Measurements from ENCODE around the gene RGS12. TPM values are rescaled to one million over a fixed set of nuclear protein-coding genes. Genes with fewer than 3 reads are reported as not detected.

The RGS12 gene
- total and polyA plus RNA-seq, 2 experiments from 2014 or later = 40.1 to 45.0 TPM

DNA sequence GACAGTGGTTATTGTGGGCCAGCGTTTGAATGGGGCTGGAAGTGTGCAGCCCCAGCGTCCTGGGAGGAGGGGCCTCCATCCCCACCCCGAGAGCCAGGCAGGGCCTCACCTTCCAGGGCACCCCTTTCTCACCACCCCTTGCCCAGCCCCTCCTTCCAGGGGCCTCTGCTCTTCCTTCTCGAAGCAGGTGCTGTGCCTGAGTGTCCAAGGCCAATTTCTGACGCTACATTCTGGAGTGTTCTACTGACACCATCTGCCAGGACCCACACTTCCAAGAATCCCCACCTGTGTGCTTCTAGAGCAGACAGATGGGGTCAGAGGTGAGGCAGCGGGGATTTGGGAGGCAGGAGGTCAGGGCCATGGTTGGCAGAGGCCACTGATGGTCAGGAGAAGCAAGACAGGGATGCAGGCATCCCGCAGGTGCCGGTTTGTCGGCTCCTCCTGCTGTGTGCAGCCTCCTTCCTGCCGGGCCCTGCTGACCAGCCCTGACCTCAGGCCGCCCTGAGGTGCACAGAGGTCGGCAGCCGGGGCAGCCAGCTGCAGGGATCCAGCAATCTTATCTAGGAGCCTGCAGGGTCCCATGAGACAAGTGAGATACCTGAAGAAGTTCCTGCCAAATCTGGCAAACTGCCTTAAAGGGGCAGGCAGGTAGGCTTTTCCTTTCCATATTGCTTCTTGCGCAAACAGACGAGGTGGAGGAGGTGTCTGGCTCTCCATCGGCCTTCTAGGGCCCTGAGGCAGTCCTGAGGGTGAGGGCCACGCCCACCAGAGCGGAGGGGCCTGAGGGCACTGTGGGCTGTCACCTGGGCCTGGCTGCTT, 25.0 kb upstream of the RGS12 start:
- Histone ChIP-seq H3K4me3 (no peak overlapping the region), H3K4me1 (ENCODE audit: low read depth) (peaks cover 15% of the 10 kb centered on the region), H3K9me3 (ENCODE audit: low read depth) (no peaks in the 10 kb centered on the region), H3K27me3 (no peaks in the 10 kb centered on the region), H3K36me3 (no peaks in the 10 kb centered on the region), H3K27ac (no peak overlapping the region)
- TF ChIP-seq CTCF (IDR thresholded peaks at IDR 0.05; ENCODE audit: low read depth, low read length) = no peak
- DNase-seq (ENCODE audit: low read depth in 1 of 2, low spot score in 1 of 2) = no peak

DNA sequence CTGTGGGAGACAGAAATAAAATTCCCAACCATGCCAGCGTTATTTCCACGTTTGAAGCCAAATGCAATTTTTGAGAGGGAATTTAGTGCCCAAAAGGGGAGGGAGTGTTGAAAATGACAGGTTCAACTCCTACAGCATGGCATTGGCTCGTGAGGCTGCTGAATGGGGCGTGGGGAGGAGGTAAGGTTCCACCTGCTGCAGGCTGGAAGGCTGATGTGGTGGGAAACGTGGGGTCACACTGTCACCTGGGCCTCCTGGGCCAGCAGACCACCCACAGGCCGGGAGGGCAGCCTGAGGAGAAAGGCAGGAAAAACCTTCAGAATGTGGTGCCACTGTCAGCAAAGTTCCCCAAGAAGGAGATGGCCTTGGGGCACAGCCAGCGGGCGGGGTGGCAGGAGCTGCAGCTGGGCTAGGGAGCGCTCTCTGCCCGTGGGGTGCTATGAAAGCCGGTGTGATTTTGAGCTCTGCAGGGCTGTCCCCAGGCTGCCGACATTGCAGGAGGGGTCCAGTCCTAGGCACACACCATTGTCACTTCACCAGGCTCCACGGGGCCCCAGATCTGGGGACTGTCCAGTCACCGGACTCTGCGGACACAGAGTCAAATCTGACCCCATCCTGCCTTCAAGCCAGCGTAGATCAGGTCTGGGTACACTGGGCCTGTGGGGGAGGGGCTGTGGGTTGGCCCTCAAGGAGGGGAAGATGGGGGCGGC, 24.3 kb upstream of the RGS12 start:
- H3K27ac ChIP-seq = no peak overlapping the region
- no peak for TF ChIP-seq CTCF (IDR thresholded peaks at IDR 0.05; ENCODE audit: low read depth, low read length)
- no peaks in the 10 kb centered on the region for H3K9me3 ChIP-seq (ENCODE audit: low read depth)
- no peak overlapping the region for H3K4me3 ChIP-seq
- DNase-seq (ENCODE audit: low read depth in 1 of 2, low spot score in 1 of 2) = no peak
- H3K36me3 ChIP-seq = no peaks in the 10 kb centered on the region
- H3K4me1 ChIP-seq (ENCODE audit: low read depth) = peaks cover 10% of the 10 kb centered on the region
- no peaks in the 10 kb centered on the region for H3K27me3 ChIP-seq

DNA sequence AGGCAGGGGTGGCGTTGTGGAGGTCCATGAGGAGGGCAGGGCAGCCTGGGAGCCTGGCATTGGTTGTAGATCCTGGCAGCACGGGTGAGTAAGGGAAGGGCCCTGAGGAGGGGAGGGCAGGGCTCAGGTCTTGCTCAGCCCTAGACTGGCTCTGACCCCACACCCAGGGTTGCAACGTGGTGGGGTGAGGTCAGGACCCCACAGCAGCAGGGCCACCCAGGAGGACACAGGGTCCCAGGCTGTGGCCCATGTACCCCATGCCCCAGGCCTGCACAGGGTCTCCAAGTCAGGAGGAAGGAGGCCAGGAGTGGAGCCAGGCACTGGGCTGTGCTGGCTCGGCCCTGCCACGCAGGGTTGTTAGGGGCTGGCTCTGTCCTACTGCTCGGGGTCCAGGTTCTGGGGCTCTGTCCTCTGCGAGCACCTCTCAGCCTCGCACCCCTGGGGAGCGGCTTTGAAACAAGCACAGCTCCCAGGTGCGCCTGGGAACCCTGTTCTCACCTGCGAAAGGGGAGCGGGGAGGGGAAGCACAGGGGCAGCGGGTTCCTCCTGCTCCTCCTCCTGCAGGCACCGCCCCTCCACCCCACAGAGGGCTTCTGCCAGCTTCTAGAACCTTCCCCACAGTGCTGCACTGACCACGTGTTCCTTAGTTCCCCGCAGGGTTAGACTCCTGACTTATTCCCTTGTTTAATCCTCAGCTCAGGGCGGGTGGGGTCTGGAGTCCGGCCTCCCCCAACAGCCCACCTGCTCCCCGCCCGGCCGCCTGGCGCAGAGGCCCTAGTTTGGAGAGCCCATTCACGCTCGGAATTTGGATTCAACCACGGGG, 23.5 kb upstream of the RGS12 start:
- H3K27me3 ChIP-seq = no peaks in the 10 kb centered on the region
- no peak for TF ChIP-seq CTCF (IDR thresholded peaks at IDR 0.05; ENCODE audit: low read depth, low read length)
- no peaks in the 10 kb centered on the region for H3K36me3 ChIP-seq
- peaks cover 7% of the 10 kb centered on the region for H3K4me1 ChIP-seq (ENCODE audit: low read depth)
- no peak overlapping the region for H3K4me3 ChIP-seq
- no peak for DNase-seq (ENCODE audit: low read depth in 1 of 2, low spot score in 1 of 2)
- no peaks in the 10 kb centered on the region for H3K9me3 ChIP-seq (ENCODE audit: low read depth)
- no peak overlapping the region for H3K27ac ChIP-seq

GRCh38 chr4:3269991-3270611, 22.7 kb upstream of the RGS12 start:
- no peak overlapping the region for H3K4me3 ChIP-seq
- H3K27ac ChIP-seq = no peak overlapping the region
- no peaks in the 10 kb centered on the region for H3K9me3 ChIP-seq (ENCODE audit: low read depth)
- peaks cover 7% of the 10 kb centered on the region for H3K4me1 ChIP-seq (ENCODE audit: low read depth)
- H3K27me3 ChIP-seq = no peaks in the 10 kb centered on the region
- TF ChIP-seq CTCF (IDR thresholded peaks at IDR 0.05; ENCODE audit: low read depth, low read length) = no peak
- no peaks in the 10 kb centered on the region for H3K36me3 ChIP-seq
- DNase-seq (ENCODE audit: low read depth in 1 of 2, low spot score in 1 of 2) = no peak

- H3K4me1 ChIP-seq (ENCODE audit: low read depth) = peaks cover 7% of the 10 kb centered on the region
- H3K27ac ChIP-seq = no peak overlapping the region
- TF ChIP-seq CTCF (IDR thresholded peaks at IDR 0.05; ENCODE audit: low read depth, low read length) = no peak
- DNase-seq (ENCODE audit: low read depth in 1 of 2, low spot score in 1 of 2) = no peak
- H3K9me3 ChIP-seq (ENCODE audit: low read depth) = no peaks in the 10 kb centered on the region
- H3K4me3 ChIP-seq = no peak overlapping the region
- no peaks in the 10 kb centered on the region for H3K27me3 ChIP-seq
- H3K36me3 ChIP-seq = no peaks in the 10 kb centered on the region
Observed at GRCh38 chr4:3271131-3271530, 21.7 kb upstream of the RGS12 start.

Data from cardiac muscle cell (in vitro differentiated cells and primary cell).